HK-2 (cell line): ENCODE results near the gene CYFIP2.
"Not testable (repeated sequence)": the region's sequence is repeated elsewhere in the genome, so short reads cannot be mapped to it uniquely, and the experiment has no call there.

Experiments used
- DNase-seq: peaks from one replicate; pipeline ENCODE4 v3.0.0-alpha.2; 2018; ENCODE audit not compliant: unreplicated experiment

The CYFIP2 gene

DNA sequence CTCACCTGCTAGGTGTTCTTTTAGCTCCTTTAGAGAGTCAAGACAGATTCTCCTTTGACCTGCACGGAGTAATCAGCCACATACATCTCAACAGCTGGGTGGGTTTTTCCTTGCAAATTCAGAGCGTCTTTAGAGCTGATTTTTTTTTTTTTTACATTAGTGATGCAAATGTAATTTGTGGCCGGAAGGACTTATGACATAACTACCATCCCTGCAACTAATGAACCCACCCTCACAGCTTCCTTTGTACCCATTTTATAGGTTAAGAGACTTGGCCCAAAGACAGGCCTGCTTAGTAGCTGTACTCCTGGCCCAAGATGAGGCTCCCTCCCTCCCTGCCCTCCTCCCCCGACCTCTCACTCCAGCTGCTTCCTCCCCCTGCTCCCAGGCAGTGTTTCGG is 124.2 kb downstream of the CYFIP2 start:
- DNase-seq, result no peak

DNA sequence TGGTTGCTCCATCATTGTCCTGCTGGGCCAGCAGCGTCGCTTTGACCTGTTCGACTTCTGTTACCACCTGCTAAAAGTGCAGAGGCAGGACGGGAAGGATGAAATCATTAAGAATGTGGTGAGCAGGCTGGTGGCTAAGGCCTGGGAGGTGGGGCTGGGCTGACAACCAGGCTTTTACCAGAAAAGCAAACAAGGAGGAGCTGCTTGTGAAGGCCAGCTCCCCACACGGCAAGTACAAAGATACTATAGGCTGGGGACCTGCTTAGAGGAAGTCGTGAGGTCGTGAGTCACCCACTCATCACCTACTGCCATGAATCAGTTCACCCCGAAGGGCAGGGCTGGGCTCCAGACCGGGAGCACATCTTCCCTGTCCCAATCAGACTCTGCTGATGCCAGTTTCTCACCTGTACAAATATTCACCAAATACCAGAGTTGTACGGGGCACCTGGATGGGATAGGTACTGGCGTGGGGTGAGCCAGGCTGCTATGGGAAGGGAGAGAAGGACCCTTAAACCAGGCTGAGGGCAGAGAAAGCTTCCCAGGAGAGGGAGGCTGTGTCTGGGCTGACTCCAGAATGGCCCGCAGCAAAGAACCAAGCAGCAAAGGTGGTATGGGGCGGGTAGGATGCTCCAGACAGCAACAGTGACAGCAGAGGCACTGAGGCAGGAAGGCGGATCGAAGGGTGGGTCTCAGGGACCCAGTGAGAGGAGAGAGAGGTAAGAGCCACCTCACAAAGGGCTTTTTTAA is 124.8 kb downstream of the CYFIP2 start:
- DNase-seq, result peak; percentile 84

DNA sequence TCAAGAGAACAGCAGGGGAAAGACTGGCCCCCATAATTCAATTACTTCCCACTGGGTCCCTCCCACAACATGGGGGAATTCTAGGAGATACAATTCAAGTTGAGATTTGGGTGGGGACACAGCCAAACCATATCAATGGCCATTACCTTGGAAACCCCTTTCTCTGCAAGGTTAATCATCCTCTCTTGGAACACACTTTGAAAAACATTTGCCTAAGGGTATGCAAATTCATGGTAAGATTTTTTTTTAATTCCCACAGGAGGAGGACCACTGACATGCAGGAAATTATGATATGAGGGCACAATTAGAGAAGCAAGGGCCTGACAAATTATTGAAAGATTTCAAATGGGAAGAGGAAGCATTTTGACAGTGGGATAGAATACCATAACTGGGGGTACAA is 132.4 kb downstream of the CYFIP2 start:
- no peak for DNase-seq

DNA sequence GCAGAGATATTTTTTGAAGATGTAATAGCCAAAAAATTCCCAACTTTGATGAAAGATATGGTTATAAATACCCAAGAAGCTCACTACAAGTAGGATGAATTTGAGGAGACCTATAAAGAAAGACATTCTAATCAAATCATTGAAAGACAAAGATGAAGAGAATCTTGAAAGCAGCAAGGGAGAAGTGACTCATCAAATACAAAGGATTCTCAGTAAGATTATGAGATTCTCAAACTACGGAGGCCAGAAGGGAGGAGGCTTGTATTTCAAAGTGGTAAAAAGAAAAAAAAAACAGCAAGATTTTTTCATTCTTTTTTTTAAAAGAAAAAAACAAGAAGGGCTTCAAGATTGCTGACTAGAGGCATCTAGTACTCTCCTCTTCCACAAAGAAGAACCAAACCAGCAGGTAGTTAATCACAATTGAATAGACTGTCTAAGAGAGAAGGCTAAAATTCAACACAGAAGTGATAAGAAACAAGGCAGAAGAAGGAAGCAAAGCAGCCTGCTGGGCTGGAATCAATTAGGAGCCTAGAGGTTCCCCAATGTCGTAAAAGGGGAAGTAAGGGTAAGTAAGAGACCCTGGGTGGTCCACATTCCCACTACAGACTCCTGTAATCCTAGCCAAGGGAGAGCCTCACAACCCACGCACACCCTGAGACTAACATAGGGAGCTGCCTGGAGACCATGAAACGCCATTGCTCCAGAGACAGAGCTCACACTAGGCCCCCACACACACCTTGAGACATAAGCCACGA is 135.0 kb downstream of the CYFIP2 start:
- no peak for DNase-seq

DNA sequence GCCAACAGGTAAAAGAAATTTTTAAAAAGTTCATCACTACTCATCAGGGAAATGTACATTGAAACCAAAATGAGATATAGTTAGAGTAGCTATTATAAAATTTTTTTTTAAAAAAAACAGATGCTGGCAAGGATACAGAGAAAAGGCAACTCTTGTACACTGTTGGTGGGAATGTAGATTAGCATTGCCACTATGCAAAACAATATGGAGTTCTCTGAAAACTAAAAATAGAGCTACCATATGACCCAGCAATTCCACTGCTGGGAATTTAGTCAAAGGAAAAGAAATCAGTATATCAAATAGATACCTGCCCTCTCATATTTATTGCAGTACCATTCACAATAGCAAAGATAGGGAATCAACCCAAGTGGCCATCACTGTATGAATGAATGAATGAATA is 149.9 kb downstream of the CYFIP2 start:
- no peak for DNase-seq

DNA sequence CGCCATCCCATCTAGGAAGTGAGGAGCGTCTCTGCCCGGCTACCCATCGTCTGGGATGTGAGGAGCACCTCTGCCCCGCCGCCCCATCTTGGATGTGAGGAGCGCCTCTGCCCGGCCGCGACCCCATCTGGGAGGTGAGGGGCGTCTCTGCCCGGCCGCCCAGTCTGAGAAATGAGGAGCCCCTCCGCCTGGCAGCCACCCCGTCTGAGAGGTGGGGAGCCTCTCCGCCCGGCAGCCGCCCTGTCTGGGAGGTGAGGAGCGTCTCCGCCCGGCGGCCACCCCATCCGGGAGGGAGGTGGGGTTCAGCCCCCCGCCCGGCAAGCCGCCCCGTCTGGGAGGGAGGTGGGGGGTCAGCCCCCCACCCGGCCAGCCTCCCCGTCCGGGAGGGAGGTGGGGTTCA is 153.6 kb downstream of the CYFIP2 start:
- not testable (repeated sequence) for DNase-seq

DNA sequence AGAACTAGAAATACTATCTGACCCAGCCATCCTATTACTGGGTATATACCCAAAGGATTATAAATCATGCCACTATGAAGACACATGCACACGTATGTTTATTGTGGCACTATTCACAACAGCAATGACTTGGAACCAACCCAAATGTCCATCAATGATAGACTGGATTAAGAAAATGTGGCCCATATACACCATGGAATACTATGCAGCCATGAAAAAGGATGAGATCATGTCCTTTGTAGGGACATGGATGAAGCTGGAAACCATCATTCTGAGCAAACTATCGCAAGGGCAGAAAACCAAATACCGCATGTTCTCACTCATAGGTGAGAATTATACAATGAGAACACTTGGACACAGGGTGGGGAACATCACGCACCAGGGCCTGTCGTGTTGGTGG is 164.0 kb downstream of the CYFIP2 start:
- not testable (repeated sequence) for DNase-seq

DNA sequence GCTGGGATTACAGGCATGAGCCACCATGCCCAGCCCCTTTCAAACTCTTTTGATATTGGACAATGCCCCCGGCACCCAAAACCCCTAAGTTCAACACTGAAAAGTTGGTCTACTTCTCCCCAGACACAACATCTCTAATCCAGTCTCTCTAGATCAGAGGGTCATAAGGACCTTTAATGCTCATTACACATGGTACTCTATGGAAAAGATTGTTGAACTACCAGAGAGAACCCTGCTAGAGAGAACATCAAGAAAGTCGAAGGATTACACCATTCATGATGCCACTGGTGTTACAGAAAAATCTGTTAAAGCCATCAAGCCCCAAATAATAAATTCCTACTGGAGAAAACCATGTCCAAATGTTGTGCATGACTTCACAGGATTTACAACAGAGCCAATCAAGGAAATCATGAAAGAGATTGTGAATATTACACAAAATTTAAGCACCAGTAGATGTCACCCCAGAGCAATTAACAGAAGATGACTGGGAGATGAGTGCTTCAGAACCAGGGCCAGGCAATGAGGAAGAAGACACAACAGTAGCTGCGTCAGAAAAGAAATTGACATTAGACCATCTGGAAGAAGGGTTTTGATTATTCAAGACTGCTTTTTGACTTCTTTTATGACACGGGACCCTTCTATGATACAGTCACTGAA is 165.7 kb downstream of the CYFIP2 start:
- DNase-seq, result no peak

DNA sequence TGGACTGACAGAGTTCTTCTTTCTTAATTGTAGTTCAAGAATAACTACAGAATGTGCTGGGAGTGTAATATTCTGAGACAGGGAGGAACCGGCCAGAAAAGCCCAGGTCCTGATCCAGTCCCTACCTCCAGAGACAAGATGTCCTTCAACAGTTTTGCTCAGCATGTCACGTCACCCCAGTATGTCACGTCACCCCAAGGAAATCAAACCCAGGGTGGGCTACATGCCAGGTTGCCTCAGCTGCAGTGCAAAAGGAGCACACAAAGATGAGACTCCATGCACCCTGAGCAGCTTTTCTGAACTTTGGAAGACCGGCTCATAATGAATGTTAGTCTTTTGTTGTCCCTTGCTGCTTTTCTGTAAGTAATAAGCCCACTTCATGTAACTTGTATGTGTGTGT is 168.2 kb downstream of the CYFIP2 start:
- DNase-seq, result no peak

DNA sequence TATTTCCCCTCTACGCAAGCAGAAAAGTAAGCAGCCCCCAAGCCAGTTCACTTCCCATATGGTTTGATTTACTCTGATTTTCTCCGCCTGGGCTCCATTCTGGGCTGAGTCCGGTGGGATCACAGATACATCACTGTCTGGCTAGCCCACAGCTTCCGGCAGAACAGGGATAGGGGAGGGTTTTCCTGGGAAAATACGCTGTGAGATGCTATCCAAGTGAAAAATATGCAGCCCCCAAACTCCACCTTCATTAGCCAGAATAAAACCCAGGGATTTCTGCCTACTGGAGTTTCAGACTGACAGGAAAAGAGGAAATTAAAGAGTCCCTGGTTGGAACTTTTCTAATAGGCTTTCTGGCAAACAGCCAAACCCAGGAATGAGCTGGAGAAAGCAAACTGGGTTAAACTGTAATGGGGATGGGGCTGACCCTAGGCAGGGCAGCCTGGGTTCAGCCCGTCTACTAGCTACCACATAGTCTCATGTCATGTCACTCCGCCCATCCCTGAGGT is 177.2 kb downstream of the CYFIP2 start:
- peak; percentile 22 for DNase-seq

DNA sequence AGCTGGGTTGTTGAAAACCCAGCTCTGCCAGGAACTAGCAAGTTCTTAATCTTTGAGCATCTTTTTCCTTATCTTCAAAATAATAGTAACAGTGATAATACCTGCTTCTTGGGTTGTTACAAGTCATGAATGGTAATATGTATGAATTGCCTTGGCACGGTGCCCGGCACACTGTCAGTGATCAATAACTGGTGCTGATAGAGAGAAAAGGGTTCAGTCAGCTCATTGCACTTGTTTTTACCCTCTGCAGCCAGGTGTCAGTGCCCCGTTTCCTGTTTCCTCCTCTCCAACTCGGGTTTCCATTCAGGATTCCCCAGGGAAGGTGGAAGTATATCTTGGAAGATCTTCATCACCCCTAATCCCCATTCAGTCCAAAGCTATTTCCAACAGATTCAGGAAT is 178.3 kb downstream of the CYFIP2 start:
- DNase-seq, result no peak
